ENCODE results near the gene DPF3.

Gene DPF3

DNA sequence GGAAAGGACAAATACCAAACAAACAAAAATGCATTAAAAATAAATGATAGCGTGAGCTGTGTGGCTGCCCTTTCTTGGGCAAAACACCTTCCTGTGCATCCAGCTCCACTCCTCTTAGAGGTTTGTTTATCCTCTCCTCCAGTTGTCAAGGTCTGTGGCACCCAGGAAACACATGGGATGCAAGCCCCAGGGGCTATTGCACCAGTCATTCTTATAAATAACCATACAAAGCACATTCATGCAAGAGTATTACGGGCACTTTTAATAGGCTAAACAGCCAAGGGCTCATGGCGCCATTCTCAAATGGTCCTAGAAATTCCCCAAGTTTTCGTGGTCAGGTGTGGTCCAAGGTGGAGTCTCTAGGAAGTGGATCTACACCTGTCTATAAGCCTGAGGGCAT, 257.0 kb downstream of the DPF3 start:
- no peak overlapping the region for H2AFZ ChIP-seq (ENCODE audit: low read length)
- no peak overlapping the region for H3K4me2 ChIP-seq (ENCODE audit: insufficient read depth, low read length, poor library complexity, severe bottlenecking)
- H4K8ac ChIP-seq (ENCODE audit: low read depth, low read length) = no peak overlapping the region
- H4K91ac ChIP-seq (ENCODE audit: low read depth, low read length, poor library complexity) = no peak overlapping the region
- no peak for DNase-seq (ENCODE audit: low spot score)
- no peak overlapping the region for H2BK15ac ChIP-seq (ENCODE audit: low read length)
- H3K9me3 ChIP-seq (replicated peaks in 1 of 2; ENCODE audit: control insufficient read depth in 2 of 2, insufficient read depth in 1 of 2, low read depth in 1 of 2, low read length in 2 of 2) = peaks cover 0 to under 1% of the 10 kb centered on the region in 2 donors
- H2BK120ac ChIP-seq (ENCODE audit: low read depth, low read length) = no peak overlapping the region
- H3K9ac ChIP-seq (ENCODE audit: low read depth, low read length, poor library complexity) = no peak overlapping the region
- H3K27ac ChIP-seq (replicated peaks; ENCODE audit: low read length) = no peak overlapping the region
- H3K18ac ChIP-seq (ENCODE audit: low read length) = no peak overlapping the region
- H3K36me3 ChIP-seq (replicated peaks in 1 of 2; ENCODE audit: control insufficient read depth in 2 of 2, insufficient read depth in 2 of 2, low read length in 2 of 2) = no peaks in the 10 kb centered on the region
- H2BK12ac ChIP-seq (ENCODE audit: low read length) = no peak overlapping the region
- H3K27me3 ChIP-seq (ENCODE audit: control insufficient read depth in 3 of 3, insufficient read depth in 3 of 3, low read depth in 1 of 3, low read length in 3 of 3) = peaks cover 0 to 2% (median 0%) of the 10 kb centered on the region in 3 experiments
- no peaks in the 10 kb centered on the region for H3K79me1 ChIP-seq (ENCODE audit: low read depth, low read length)
- no peak overlapping the region for H3K4me3 ChIP-seq (ENCODE audit: low read length in 2 of 2)
- no peak overlapping the region for H2AK5ac ChIP-seq (ENCODE audit: low read depth, low read length)
- no peak overlapping the region for H3K14ac ChIP-seq (ENCODE audit: low read length)
- no CpG with 5 or more reads among the region's 4 CpGs for WGBS, 2 donors (ENCODE audit: extremely low coverage in 2 of 2, insufficient read length in 2 of 2, insufficient replicate concordance in 1 of 2)
- H3K4ac ChIP-seq (ENCODE audit: low read length) = no peak overlapping the region
- no peak overlapping the region for H3K23ac ChIP-seq (ENCODE audit: low read depth, low read length, poor library complexity)
- no peak overlapping the region for H2BK5ac ChIP-seq (ENCODE audit: low read length)
- no peaks in the 10 kb centered on the region for H3K4me1 ChIP-seq (ENCODE audit: control insufficient read depth in 2 of 2, insufficient read depth in 1 of 2, low read depth in 1 of 2, low read length in 2 of 2)

DNA sequence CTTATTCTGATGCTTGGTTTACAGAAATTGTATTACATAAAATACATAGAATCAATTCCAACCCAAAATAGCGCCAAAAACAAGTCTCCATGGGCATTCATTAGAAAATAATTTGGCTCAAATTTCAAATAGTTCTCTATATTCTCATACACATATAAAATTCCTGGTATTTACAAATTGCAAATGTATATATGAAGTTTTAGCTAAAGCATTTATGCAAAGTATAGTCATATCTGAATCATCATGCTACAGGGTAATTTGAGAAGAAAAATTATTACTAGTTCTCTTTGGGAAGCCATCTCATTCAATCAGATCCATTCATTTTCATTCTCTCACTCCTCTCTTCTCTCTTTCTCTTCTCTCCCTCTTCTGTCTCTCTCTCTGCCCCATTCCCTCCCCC, 257.8 kb downstream of the DPF3 start:
- H2BK15ac ChIP-seq (ENCODE audit: low read length) = no peak overlapping the region
- H3K4me3 ChIP-seq (ENCODE audit: low read length in 2 of 2) = no peak overlapping the region
- no peak overlapping the region for H3K23ac ChIP-seq (ENCODE audit: low read depth, low read length, poor library complexity)
- H3K4me1 ChIP-seq (ENCODE audit: control insufficient read depth in 2 of 2, insufficient read depth in 1 of 2, low read depth in 1 of 2, low read length in 2 of 2) = no peaks in the 10 kb centered on the region
- no peaks in the 10 kb centered on the region for H3K36me3 ChIP-seq (replicated peaks in 1 of 2; ENCODE audit: control insufficient read depth in 2 of 2, insufficient read depth in 2 of 2, low read length in 2 of 2)
- H3K9me3 ChIP-seq (replicated peaks in 1 of 2; ENCODE audit: control insufficient read depth in 2 of 2, insufficient read depth in 1 of 2, low read depth in 1 of 2, low read length in 2 of 2) = no peaks in the 10 kb centered on the region
- no peak overlapping the region for H3K4me2 ChIP-seq (ENCODE audit: insufficient read depth, low read length, poor library complexity, severe bottlenecking)
- H3K4ac ChIP-seq (ENCODE audit: low read length) = no peak overlapping the region
- WGBS, 2 donors (ENCODE audit: extremely low coverage in 2 of 2, insufficient read length in 2 of 2, insufficient replicate concordance in 1 of 2) = no CpG with 5 or more reads among the region's 1 CpG
- H2BK120ac ChIP-seq (ENCODE audit: low read depth, low read length) = no peak overlapping the region
- no peak overlapping the region for H3K18ac ChIP-seq (ENCODE audit: low read length)
- H2AK5ac ChIP-seq (ENCODE audit: low read depth, low read length) = no peak overlapping the region
- DNase-seq (ENCODE audit: low spot score) = no peak
- no peak overlapping the region for H3K27ac ChIP-seq (replicated peaks; ENCODE audit: low read length)
- no peak overlapping the region for H3K9ac ChIP-seq (ENCODE audit: low read depth, low read length, poor library complexity)
- no peak overlapping the region for H2BK12ac ChIP-seq (ENCODE audit: low read length)
- no peak overlapping the region for H4K91ac ChIP-seq (ENCODE audit: low read depth, low read length, poor library complexity)
- no peak overlapping the region for H2AFZ ChIP-seq (ENCODE audit: low read length)
- H4K8ac ChIP-seq (ENCODE audit: low read depth, low read length) = no peak overlapping the region
- H2BK5ac ChIP-seq (ENCODE audit: low read length) = no peak overlapping the region
- peaks cover 0 to 2% (median 0%) of the 10 kb centered on the region in 3 experiments for H3K27me3 ChIP-seq (ENCODE audit: control insufficient read depth in 3 of 3, insufficient read depth in 3 of 3, low read depth in 1 of 3, low read length in 3 of 3)
- no peak overlapping the region for H3K14ac ChIP-seq (ENCODE audit: low read length)
- H3K79me1 ChIP-seq (ENCODE audit: low read depth, low read length) = no peaks in the 10 kb centered on the region

DNA sequence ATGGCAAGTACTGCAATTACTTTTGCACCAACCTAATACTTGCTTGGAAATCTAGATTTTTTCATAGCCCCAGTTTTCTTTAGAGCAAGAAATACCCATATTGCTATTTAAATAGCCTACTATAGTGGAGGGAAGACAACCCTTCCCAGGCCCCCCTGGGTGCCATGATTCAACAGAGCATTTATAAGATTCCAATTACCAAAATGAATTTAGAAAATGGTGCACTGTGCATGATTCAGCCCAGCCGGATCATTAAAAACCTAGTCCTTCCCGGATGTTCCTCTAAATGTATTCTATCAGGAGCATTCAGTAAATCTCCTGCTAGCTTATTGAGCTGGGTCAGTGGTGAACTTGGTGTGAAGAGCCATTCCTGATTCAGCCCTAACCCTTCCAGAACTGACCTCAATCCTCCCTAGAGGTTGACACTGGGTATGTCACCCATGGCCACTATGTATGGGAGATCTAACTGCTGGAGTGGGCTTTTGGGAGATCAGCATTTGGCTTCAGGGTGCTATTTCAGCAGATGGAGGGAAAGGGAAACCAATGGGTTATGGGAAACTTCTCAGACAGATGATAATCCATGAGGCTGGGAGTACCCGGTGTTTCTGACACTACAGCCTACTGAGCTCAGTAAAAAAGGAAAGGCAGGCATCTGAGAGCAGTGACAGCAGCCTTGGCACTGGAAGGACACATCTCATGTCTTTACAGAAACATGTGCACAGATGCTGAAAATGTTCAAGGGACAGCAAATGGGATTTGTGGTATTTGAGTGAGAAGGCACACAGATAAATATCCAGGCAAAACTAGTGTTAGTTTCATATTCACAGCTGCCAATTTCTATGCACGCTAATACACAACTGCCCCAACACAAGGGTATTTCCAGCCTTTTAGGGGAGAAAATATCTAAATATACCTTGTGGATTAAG, 258.9 kb downstream of the DPF3 start:
- Histone ChIP-seq H2BK5ac (ENCODE audit: low read length) (no peak overlapping the region), H3K14ac (ENCODE audit: low read length) (no peak overlapping the region), H3K4me2 (ENCODE audit: insufficient read depth, low read length, poor library complexity, severe bottlenecking) (no peak overlapping the region), H3K23ac (ENCODE audit: low read depth, low read length, poor library complexity) (no peak overlapping the region), H4K91ac (ENCODE audit: low read depth, low read length, poor library complexity) (no peak overlapping the region), H4K8ac (ENCODE audit: low read depth, low read length) (no peak overlapping the region), H2AK5ac (ENCODE audit: low read depth, low read length) (no peak overlapping the region), H3K4ac (ENCODE audit: low read length) (no peak overlapping the region), H3K27me3 (ENCODE audit: control insufficient read depth in 3 of 3, insufficient read depth in 3 of 3, low read depth in 1 of 3, low read length in 3 of 3) (peaks cover 0 to 2% (median 0%) of the 10 kb centered on the region in 3 experiments), H3K4me3 (ENCODE audit: low read length in 2 of 2) (no peak overlapping the region), H3K79me1 (ENCODE audit: low read depth, low read length) (no peaks in the 10 kb centered on the region), H2BK12ac (ENCODE audit: low read length) (no peak overlapping the region), H3K36me3 (replicated peaks in 1 of 2; ENCODE audit: control insufficient read depth in 2 of 2, insufficient read depth in 2 of 2, low read length in 2 of 2) (no peaks in the 10 kb centered on the region), H3K18ac (ENCODE audit: low read length) (no peak overlapping the region), H3K9ac (ENCODE audit: low read depth, low read length, poor library complexity) (no peak overlapping the region), H2BK15ac (ENCODE audit: low read length) (no peak overlapping the region), H3K9me3 (replicated peaks in 1 of 2; ENCODE audit: control insufficient read depth in 2 of 2, insufficient read depth in 1 of 2, low read depth in 1 of 2, low read length in 2 of 2) (no peaks in the 10 kb centered on the region), H3K4me1 (ENCODE audit: control insufficient read depth in 2 of 2, insufficient read depth in 1 of 2, low read depth in 1 of 2, low read length in 2 of 2) (no peaks in the 10 kb centered on the region), H2AFZ (ENCODE audit: low read length) (no peak overlapping the region), H2BK120ac (ENCODE audit: low read depth, low read length) (no peak overlapping the region), H3K27ac (replicated peaks; ENCODE audit: low read length) (no peak overlapping the region)
- WGBS, 2 donors (ENCODE audit: extremely low coverage in 2 of 2, insufficient read length in 2 of 2, insufficient replicate concordance in 1 of 2) = no CpG with 5 or more reads among the region's 4 CpGs
- no peak for DNase-seq (ENCODE audit: low spot score)

- no peak overlapping the region for H3K27ac ChIP-seq (replicated peaks; ENCODE audit: low read length)
- no CpG with 5 or more reads among the region's 5 CpGs for WGBS, 2 donors (ENCODE audit: extremely low coverage in 2 of 2, insufficient read length in 2 of 2, insufficient replicate concordance in 1 of 2)
- no peak for DNase-seq (ENCODE audit: low spot score)
Observed at GRCh38 chr14:72633551-72633950, 260.4 kb downstream of the DPF3 start.

More at GRCh38 chr14:72633551-72633950, 260.4 kb downstream of the DPF3 start:
- Histone ChIP-seq H3K36me3 (replicated peaks in 1 of 2; ENCODE audit: control insufficient read depth in 2 of 2, insufficient read depth in 2 of 2, low read length in 2 of 2) (no peaks in the 10 kb centered on the region), H2BK5ac (ENCODE audit: low read length) (no peak overlapping the region), H2BK15ac (ENCODE audit: low read length) (no peak overlapping the region), H3K9me3 (replicated peaks in 1 of 2; ENCODE audit: control insufficient read depth in 2 of 2, insufficient read depth in 1 of 2, low read depth in 1 of 2, low read length in 2 of 2) (no peaks in the 10 kb centered on the region), H2BK12ac (ENCODE audit: low read length) (no peak overlapping the region), H3K27me3 (ENCODE audit: control insufficient read depth in 3 of 3, insufficient read depth in 3 of 3, low read depth in 1 of 3, low read length in 3 of 3) (peaks cover 0 to 2% (median 0%) of the 10 kb centered on the region in 3 experiments), H4K8ac (ENCODE audit: low read depth, low read length) (no peak overlapping the region), H3K79me1 (ENCODE audit: low read depth, low read length) (no peaks in the 10 kb centered on the region), H3K4me3 (ENCODE audit: low read length in 2 of 2) (no peak overlapping the region), H3K4ac (ENCODE audit: low read length) (no peak overlapping the region), H3K4me1 (ENCODE audit: control insufficient read depth in 2 of 2, insufficient read depth in 1 of 2, low read depth in 1 of 2, low read length in 2 of 2) (no peaks in the 10 kb centered on the region), H3K14ac (ENCODE audit: low read length) (no peak overlapping the region), H3K23ac (ENCODE audit: low read depth, low read length, poor library complexity) (no peak overlapping the region), H3K9ac (ENCODE audit: low read depth, low read length, poor library complexity) (no peak overlapping the region), H2AK5ac (ENCODE audit: low read depth, low read length) (no peak overlapping the region), H3K18ac (ENCODE audit: low read length) (no peak overlapping the region), H2AFZ (ENCODE audit: low read length) (no peak overlapping the region), H4K91ac (ENCODE audit: low read depth, low read length, poor library complexity) (no peak overlapping the region), H2BK120ac (ENCODE audit: low read depth, low read length) (no peak overlapping the region), H3K4me2 (ENCODE audit: insufficient read depth, low read length, poor library complexity, severe bottlenecking) (no peak overlapping the region)

Data from neuronal stem cell (in vitro differentiated cells).